ENCODE results near the gene SYT7.
"Not testable (repeated sequence)": the region's sequence is repeated elsewhere in the genome, so short reads cannot be mapped to it uniquely, and the experiment has no call there.

Gene SYT7

DNA sequence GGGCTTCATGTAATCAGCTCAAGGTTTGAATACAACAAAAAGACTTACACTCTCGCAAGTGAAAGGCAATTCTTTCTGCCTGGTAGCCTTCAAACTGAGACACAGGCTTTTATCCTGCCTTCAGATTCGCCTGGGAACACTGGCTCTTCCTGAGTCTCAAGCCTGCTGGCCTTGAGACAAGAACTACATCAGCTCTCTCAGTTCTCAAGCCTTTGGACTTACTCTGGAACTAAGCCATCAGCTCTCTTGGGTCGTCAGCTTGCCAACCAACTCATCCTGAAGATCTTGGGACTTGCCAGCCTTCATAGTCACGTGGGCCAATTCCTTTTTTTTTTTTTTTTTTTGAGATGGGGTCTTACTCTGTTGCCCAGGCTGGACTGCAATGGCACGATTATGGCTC, 108.0 kb downstream of the SYT7 start:
- DNase-seq = no peak

- DNase-seq = no peak
Observed at GRCh38 chr11:61472282-61472681, 108.6 kb downstream of the SYT7 start.

GRCh38 chr11:61468002-61468401, 112.9 kb downstream of the SYT7 start:
- DNase-seq = no peak

- DNase-seq = not testable (repeated sequence)
Observed at GRCh38 chr11:61467602-61468001, 113.3 kb downstream of the SYT7 start.
